GM23338 (cell line): ENCODE data around the gene SPECC1. TPM values are rescaled to one million over a fixed set of nuclear protein-coding genes. Genes with fewer than 3 reads are reported as not detected.

ENCODE experiments used
- ATAC-seq: fragments of 200-7000 bp; cut with Tn5 transposase; 3 replicates; pipeline ENCODE4 v1.9.1; 2020
- DNase-seq: peaks from one replicate; pipeline ENCODE4 v3.0.0-alpha.2; 2015; ENCODE audit warnings: low spot score
- H2AFZ ChIP-seq: fragments of 200-600 bp; sonication (generic); 2 replicates; pipeline ENCODE4 v1.8.0; 2016; ENCODE audit warnings: antibody characterized with exemption, mild to moderate bottlenecking, moderate library complexity
- H3F3A ChIP-seq: fragments of 200-600 bp; sonication (generic); replicated peaks from 2 replicates; pipeline ENCODE4 v1.8.0; 2017; ENCODE audit warnings: antibody characterized with exemption, mixed run types, low read depth
- H3K27ac ChIP-seq: fragments of 200-600 bp; sonication (generic); 2 replicates; pipeline ENCODE4 v1.6.1; 2016; ENCODE audit warnings: low read depth
- H3K27me3 ChIP-seq: fragments of 200-600 bp; sonication (generic); 2 replicates; pipeline ENCODE4 v1.8.0; 2016; ENCODE audit warnings: mild to moderate bottlenecking, mixed run types, moderate library complexity; ENCODE audit not compliant: insufficient read depth
- H3K36me3 ChIP-seq: fragments of 200-600 bp; sonication (generic); 2 replicates; pipeline ENCODE4 v1.8.0; 2016; ENCODE audit warnings: mild to moderate bottlenecking; ENCODE audit not compliant: insufficient read depth
- H3K4me1 ChIP-seq: fragments of 200-600 bp; sonication (generic); 2 replicates; pipeline ENCODE4 v1.8.0; 2016; ENCODE audit warnings: mild to moderate bottlenecking, moderate library complexity; ENCODE audit not compliant: insufficient read depth
- H3K4me2 ChIP-seq: fragments of 200-600 bp; sonication (generic); 2 replicates; pipeline ENCODE4 v1.7.1; 2017; ENCODE audit warnings: mixed run types
- H3K4me3 ChIP-seq: fragments of 200-600 bp; sonication (generic); 2 replicates; pipeline ENCODE4 v1.6.1; 2016; ENCODE audit warnings: mixed run types
- H3K79me2 ChIP-seq: fragments of 200-600 bp; sonication (generic); replicated peaks from 2 replicates; pipeline ENCODE4 v1.8.0; 2017; ENCODE audit warnings: mild to moderate bottlenecking; ENCODE audit not compliant: insufficient read depth
- H3K9me2 ChIP-seq: fragments of 200-600 bp; sonication (generic); 2 replicates; pipeline ENCODE4 v1.8.0; 2017; ENCODE audit not compliant: insufficient read depth
- H4K20me1 ChIP-seq: fragments of 200-600 bp; sonication (generic); replicated peaks from 2 replicates; pipeline ENCODE4 v1.8.0; 2017; ENCODE audit warnings: mild to moderate bottlenecking; ENCODE audit not compliant: insufficient read depth
- H3K27ac Mint-ChIP-seq: 2 replicates; pipeline ENCODE4 v1.8.0; 2020; ENCODE audit warnings: inconsistent platforms, mild to moderate bottlenecking, moderate library complexity, mixed read lengths
- H3K27me3 Mint-ChIP-seq: 3 replicates; pipeline ENCODE4 v1.8.0; 2022; ENCODE audit warnings: low read depth, mild to moderate bottlenecking, moderate library complexity, mixed read lengths, inconsistent platforms; ENCODE audit not compliant: insufficient read depth, poor library complexity
- H3K36me3 Mint-ChIP-seq: 3 replicates; pipeline ENCODE4 v1.8.0; 2021; ENCODE audit warnings: low read depth, mild to moderate bottlenecking, inconsistent platforms, moderate library complexity, mixed read lengths
- H3K4me1 Mint-ChIP-seq: 3 replicates; pipeline ENCODE4 v1.8.0; 2020; ENCODE audit warnings: mild to moderate bottlenecking, inconsistent platforms, mixed read lengths
- H3K4me3 Mint-ChIP-seq: 3 replicates; pipeline ENCODE4 v1.8.0; 2021; ENCODE audit warnings: moderate library complexity, mild to moderate bottlenecking, inconsistent platforms, mixed read lengths
- H3K9me3 Mint-ChIP-seq: 3 replicates; pipeline ENCODE4 v1.8.0; 2020; ENCODE audit warnings: moderate library complexity, mild to moderate bottlenecking, inconsistent platforms, mixed read lengths
- CREB1 ChIP-seq: fragments of 250-450 bp; sonication (Bioruptor Pico); IDR thresholded peaks from 2 replicates; pipeline ENCODE4 v1.5.0; 2020; ENCODE audit warnings: low read depth, mild to moderate bottlenecking, moderate library complexity
- CTCF ChIP-seq, 2 experiments: fragments of 200-600 bp in 1 of 2; sonication (generic) in 1 of 2; conservative IDR thresholded peaks; 2 replicates each; pipeline versions ENCODE4 v1.5.1 to v1.6.1; 2016 to 2017; ENCODE audit warnings: antibody characterized with exemption in 2 of 2, low read depth in 2 of 2, mild to moderate bottlenecking in 2 of 2, moderate library complexity in 1 of 2
- ETS1 ChIP-seq: IDR thresholded peaks from 2 replicates; pipeline ENCODE4 v1.6.1; 2016; ENCODE audit warnings: antibody characterized with exemption
- EZH2 ChIP-seq: fragments of 200-600 bp; sonication (generic); IDR thresholded peaks from one replicate; pipeline ENCODE4 v1.8.0; 2017; ENCODE audit warnings: antibody characterized with exemption, mild to moderate bottlenecking, low read depth; ENCODE audit not compliant: unreplicated experiment
- EZH2phosphoT487 ChIP-seq: fragments of 200-600 bp; sonication (generic); IDR thresholded peaks from one replicate; pipeline ENCODE4 v1.8.1; 2018; ENCODE audit warnings: antibody characterized with exemption; ENCODE audit not compliant: unreplicated experiment
- JUNB ChIP-seq: IDR thresholded peaks from one replicate; pipeline ENCODE4 v1.6.1; 2016; ENCODE audit warnings: antibody characterized with exemption; ENCODE audit not compliant: unreplicated experiment
- NANOG ChIP-seq: IDR thresholded peaks from 2 replicates; pipeline ENCODE4 v1.6.1; 2016; ENCODE audit warnings: antibody characterized with exemption, borderline replicate concordance
- POLR2AphosphoS5 ChIP-seq: IDR thresholded peaks from 2 replicates; pipeline ENCODE4 v1.6.1; 2016; ENCODE audit warnings: antibody characterized with exemption, low read depth
- STAT1 ChIP-seq: IDR thresholded peaks from one replicate; pipeline ENCODE4 v1.6.1; 2016; ENCODE audit warnings: antibody characterized with exemption; ENCODE audit not compliant: unreplicated experiment
- ZNF114 ChIP-seq: fragments of 250-450 bp; sonication (Bioruptor Pico); IDR thresholded peaks from 2 replicates; pipeline ENCODE4 v1.5.0; 2020; ENCODE audit warnings: mild to moderate bottlenecking, moderate library complexity
- polyA plus RNA-seq: library from polyadenylated mRNA; unstranded; fragments of >200 nt; fragmentation: Nextera tagmentation; extraction: Ambion mirVana; gene quantifications from 2 replicates; pipeline ENCODE4 v1.2.1, GENCODE V29; 2016
- total RNA-seq: library from RNA; depleted of rRNA; stranded (reverse); fragments of >200 nt; shearing (Covaris generic); gene quantifications from 2 replicates; pipeline ENCODE4 v1.2.3, GENCODE V29; 2014

Gene SPECC1
- total and polyA plus RNA-seq, 2 experiments from 2014 or later, result 42.6 to 101 TPM

DNA sequence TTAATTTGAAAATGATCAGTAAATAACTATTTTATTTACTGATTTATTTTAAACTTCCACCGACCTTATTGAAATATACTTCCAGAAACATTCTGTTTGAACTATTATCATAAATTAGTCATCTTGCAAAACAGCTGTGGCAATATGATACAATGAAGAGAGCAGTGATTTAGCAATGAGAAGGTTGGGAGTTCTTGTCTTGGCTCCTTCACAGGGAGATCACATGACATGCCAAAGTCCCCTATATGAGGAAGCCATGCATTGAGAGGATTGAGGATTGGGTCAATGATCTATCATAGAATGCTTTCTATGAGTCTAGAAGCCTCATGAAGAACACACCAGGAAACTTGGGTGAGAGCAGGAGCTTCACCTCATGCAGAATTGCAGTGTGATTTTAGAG is 235.5 kb downstream of the SPECC1 start (continued):
- TF ChIP-seq CTCF (conservative IDR thresholded peaks at IDR 0.05; ENCODE audit: low read depth in 2 of 2), result no peak
- TF ChIP-seq EZH2phosphoT487, result no peak

DNA sequence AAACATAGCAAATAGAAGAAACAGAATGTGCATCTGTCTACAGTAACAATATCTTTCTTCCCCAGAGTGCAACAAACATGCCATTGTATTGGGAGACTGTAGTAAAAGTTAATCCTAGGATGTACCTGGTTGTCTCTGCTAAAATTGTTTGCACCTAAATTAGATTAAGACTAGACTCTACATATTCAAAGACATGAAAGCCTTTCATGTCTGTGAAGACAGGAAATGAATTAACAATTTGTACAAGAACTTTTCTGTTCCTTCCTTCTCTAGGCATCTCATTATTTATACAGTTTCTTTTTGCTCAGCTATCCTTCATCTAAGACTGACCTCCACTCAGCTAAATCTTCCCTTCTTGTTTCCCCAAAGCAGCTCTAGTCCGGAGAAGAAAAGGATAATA is 237.5 kb downstream of the SPECC1 start:
- H3K36me3 Mint-ChIP-seq, result peaks cover 49% of the 10 kb centered on the region
- no peaks in the 10 kb centered on the region for H3K27me3 Mint-ChIP-seq
- H3K27ac ChIP-seq, result no peak overlapping the region

GRCh38 chr17:20253323-20253722 is 244.2 kb downstream of the SPECC1 start:
- Histone ChIP-seq H3K36me3 (peaks cover 19% of the 10 kb centered on the region), H3F3A (no peaks in the 10 kb centered on the region), H2AFZ (no peak overlapping the region), H3K27me3 (no peaks in the 10 kb centered on the region), H3K4me1 (no peaks in the 10 kb centered on the region), H3K9me2 (0 out of 2 replicates have a peak, but pooled peaks cover 3% of the 10 kb centered on the region), H3K27ac (no peak overlapping the region; the same call in 1 of the 2 replicates), H3K79me2 (no peaks in the 10 kb centered on the region), H3K4me2 (no peak overlapping the region), H4K20me1 (no peaks in the 10 kb centered on the region; the same call in 1 of the 2 replicates), H3K4me3 (no peak overlapping the region)
- ATAC-seq (no peak), DNase-seq (no peak)
- no peak overlapping the region for H3K27ac Mint-ChIP-seq
- H3K4me1 Mint-ChIP-seq, result no peaks in the 10 kb centered on the region
- peaks cover 59% of the 10 kb centered on the region for H3K36me3 Mint-ChIP-seq
- H3K4me3 Mint-ChIP-seq, result no peak overlapping the region
- H3K27me3 Mint-ChIP-seq, result peaks cover 2% of the 10 kb centered on the region
- H3K9me3 Mint-ChIP-seq, result no peaks in the 10 kb centered on the region; the same call in 2 of the 3 replicates
- TF ChIP-seq EZH2 (no peak), CREB1 (CRISPR knock-in tag) (no peak), STAT1 (no peak), ETS1 (no peak), JUNB (no peak), ZNF114 (CRISPR knock-in tag) (no peak), POLR2AphosphoS5 (no peak), NANOG (no peak), CTCF (conservative IDR thresholded peaks at IDR 0.05; ENCODE audit: low read depth in 2 of 2) (no peak)

More for the DNA sequence above, 237.5 kb downstream of the SPECC1 start:
- TF ChIP-seq ZNF114 (CRISPR knock-in tag), result no peak
- no peak for TF ChIP-seq STAT1
- no peak for TF ChIP-seq ETS1
- TF ChIP-seq EZH2phosphoT487, result no peak
- no peak for TF ChIP-seq CREB1 (CRISPR knock-in tag)
- no peak for TF ChIP-seq POLR2AphosphoS5
- no peak for TF ChIP-seq EZH2
- Histone ChIP-seq H3K27me3 (no peaks in the 10 kb centered on the region), H3K9me2 (0 out of 2 replicates have a peak, but pooled peaks cover 3% of the 10 kb centered on the region), H2AFZ (no peak overlapping the region), H3K79me2 (no peaks in the 10 kb centered on the region), H3K4me1 (no peaks in the 10 kb centered on the region), H4K20me1 (0 out of 2 replicates have a peak, but pooled peaks cover 3% of the 10 kb centered on the region), H3F3A (no peaks in the 10 kb centered on the region), H3K4me2 (no peak overlapping the region), H3K36me3 (peaks cover 27% of the 10 kb centered on the region), H3K4me3 (no peak overlapping the region)
- no peak overlapping the region for H3K4me3 Mint-ChIP-seq
- ATAC-seq (no peak), DNase-seq (no peak)
- no peaks in the 10 kb centered on the region for H3K4me1 Mint-ChIP-seq
- no peaks in the 10 kb centered on the region; the same call in 2 of the 3 replicates for H3K9me3 Mint-ChIP-seq
- no peak overlapping the region for H3K27ac Mint-ChIP-seq
